Rectal smooth muscle tissue (tissue), 1 donor: ENCODE data around the gene KLK4.

Experiments
- H3K27ac ChIP-seq: one replicate; pipeline ENCODE4 v1.7.0; 2013; ENCODE audit warnings: low read depth, low read length, inconsistent platforms
- H3K27me3 ChIP-seq: one replicate; pipeline ENCODE4 v1.7.0; 2013; ENCODE audit warnings: low read length; ENCODE audit not compliant: control insufficient read depth, insufficient read depth
- H3K36me3 ChIP-seq: one replicate; pipeline ENCODE4 v1.7.0; 2013; ENCODE audit warnings: low read length; ENCODE audit not compliant: control insufficient read depth, insufficient read depth
- H3K4me1 ChIP-seq: one replicate; pipeline ENCODE4 v1.7.0; 2013; ENCODE audit warnings: low read length; ENCODE audit not compliant: control insufficient read depth, insufficient read depth
- H3K4me3 ChIP-seq: one replicate; pipeline ENCODE4 v1.7.0; 2013; ENCODE audit warnings: low read length
- H3K9ac ChIP-seq: one replicate; pipeline ENCODE4 v1.7.0; 2013; ENCODE audit warnings: low read length

Gene KLK4

GRCh38 chr19:50891253-50891625 is 20.0 kb downstream of the KLK4 start:
- Histone ChIP-seq H3K27me3 (no peaks in the 10 kb centered on the region), H3K4me1 (no peaks in the 10 kb centered on the region), H3K27ac (no peak overlapping the region), H3K4me3 (no peak overlapping the region), H3K36me3 (no peaks in the 10 kb centered on the region), H3K9ac (no peak overlapping the region)

DNA sequence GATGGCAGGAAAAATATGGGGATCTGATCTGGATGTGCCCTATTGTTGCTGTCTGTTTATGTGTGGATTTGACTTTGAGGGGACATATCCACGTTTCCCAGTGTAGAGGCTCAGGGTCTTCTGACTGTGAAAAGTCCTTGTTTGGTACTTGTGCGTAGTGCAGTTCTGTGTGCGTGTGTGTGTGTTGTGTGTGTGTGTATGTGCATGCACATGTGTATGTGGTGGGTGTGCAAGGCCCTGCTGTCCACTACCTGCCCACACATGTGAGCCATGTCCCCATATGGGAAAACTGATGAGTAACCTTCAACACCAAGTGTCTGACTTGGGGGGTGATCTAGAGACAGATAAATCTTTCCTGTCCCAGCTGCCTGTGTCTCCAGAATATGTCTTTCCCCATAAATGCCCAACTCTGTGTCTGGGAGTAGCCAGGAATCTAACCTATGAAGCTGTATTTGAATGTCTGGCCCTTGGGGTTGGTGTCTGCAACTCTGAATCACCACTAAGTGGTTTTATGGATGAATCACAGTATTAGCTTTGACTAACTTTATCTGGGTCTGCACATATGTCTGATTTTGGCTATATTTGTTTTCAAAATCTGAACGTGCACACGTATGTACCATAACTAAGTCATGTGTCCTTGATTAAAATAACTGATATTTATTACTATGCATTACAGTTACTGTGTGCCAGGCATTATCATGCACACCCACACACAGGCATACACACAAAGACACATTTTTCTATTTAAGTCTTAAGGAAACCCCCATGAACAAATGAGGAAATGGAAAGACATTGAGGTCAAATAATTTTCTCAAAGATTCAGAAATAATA is 20.6 kb downstream of the KLK4 start:
- no peak overlapping the region for H3K4me3 ChIP-seq
- no peak overlapping the region for H3K27ac ChIP-seq
- no peaks in the 10 kb centered on the region for H3K27me3 ChIP-seq

GRCh38 chr19:50889638-50890037 is 21.6 kb downstream of the KLK4 start:
- no peak overlapping the region for H3K4me3 ChIP-seq
- H3K36me3 ChIP-seq: no peaks in the 10 kb centered on the region
- no peaks in the 10 kb centered on the region for H3K4me1 ChIP-seq
- no peaks in the 10 kb centered on the region for H3K27me3 ChIP-seq
- no peak overlapping the region for H3K9ac ChIP-seq
- no peak overlapping the region for H3K27ac ChIP-seq

More for the DNA sequence above, 20.6 kb downstream of the KLK4 start:
- no peaks in the 10 kb centered on the region for H3K4me1 ChIP-seq
- H3K36me3 ChIP-seq: no peaks in the 10 kb centered on the region
- H3K9ac ChIP-seq: no peak overlapping the region

DNA sequence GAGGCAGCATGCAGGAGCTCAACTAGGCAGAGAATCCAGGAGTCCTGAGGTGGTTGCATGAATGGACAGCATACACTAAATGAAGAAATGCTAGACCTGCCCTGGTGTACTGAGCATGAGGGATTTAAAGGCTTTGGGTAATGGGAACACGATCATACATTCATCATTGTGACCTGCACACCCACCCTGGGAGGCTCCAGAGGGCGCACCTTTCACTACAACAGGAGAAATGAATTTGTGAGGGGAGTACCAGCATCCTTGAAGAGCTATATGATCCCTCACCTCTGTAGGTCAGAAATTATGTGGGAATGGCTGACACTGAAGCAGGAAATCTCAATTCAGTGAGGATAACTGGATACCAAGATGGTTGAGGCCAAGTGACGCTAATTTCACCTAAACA is 29.0 kb downstream of the KLK4 start:
- Histone ChIP-seq H3K27me3 (no peaks in the 10 kb centered on the region), H3K4me3 (no peak overlapping the region), H3K27ac (no peak overlapping the region), H3K36me3 (no peaks in the 10 kb centered on the region), H3K9ac (no peak overlapping the region), H3K4me1 (no peaks in the 10 kb centered on the region)

GRCh38 chr19:50880241-50880640 is 31.0 kb downstream of the KLK4 start:
- Histone ChIP-seq H3K27ac (no peak overlapping the region), H3K9ac (no peak overlapping the region), H3K4me3 (no peak overlapping the region), H3K36me3 (no peaks in the 10 kb centered on the region), H3K27me3 (no peaks in the 10 kb centered on the region), H3K4me1 (no peaks in the 10 kb centered on the region)

DNA sequence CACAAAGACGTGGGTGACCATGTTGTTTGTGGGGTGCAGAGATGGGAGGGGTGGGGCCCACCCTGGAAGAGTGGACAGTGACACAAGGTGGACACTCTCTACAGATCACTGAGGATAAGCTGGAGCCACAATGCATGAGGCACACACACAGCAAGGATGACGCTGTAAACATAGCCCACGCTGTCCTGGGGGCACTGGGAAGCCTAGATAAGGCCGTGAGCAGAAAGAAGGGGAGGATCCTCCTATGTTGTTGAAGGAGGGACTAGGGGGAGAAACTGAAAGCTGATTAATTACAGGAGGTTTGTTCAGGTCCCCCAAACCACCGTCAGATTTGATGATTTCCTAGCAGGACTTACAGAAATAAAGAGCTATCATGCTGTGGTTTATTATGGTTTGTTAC is 32.3 kb downstream of the KLK4 start:
- Histone ChIP-seq H3K9ac (no peak overlapping the region), H3K4me3 (no peak overlapping the region), H3K36me3 (no peaks in the 10 kb centered on the region), H3K27me3 (no peaks in the 10 kb centered on the region), H3K4me1 (no peaks in the 10 kb centered on the region), H3K27ac (no peak overlapping the region)

DNA sequence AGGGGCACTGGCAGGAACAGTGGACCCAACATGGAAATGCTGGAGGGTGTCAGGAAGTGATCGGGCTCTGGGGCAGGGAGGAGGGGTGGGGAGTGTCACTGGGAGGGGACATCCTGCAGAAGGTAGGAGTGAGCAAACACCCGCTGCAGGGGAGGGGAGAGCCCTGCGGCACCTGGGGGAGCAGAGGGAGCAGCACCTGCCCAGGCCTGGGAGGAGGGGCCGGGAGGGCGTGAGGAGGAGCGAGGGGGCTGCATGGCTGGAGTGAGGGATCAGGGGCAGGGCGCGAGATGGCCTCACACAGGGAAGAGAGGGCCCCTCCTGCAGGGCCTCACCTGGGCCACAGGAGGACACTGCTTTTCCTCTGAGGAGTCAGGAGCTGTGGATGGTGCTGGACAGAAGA is 33.9 kb downstream of the KLK4 start:
- no peaks in the 10 kb centered on the region for H3K4me1 ChIP-seq
- no peak overlapping the region for H3K27ac ChIP-seq
- no peak overlapping the region for H3K9ac ChIP-seq
- H3K4me3 ChIP-seq: no peak overlapping the region
- H3K27me3 ChIP-seq: no peaks in the 10 kb centered on the region
- no peaks in the 10 kb centered on the region for H3K36me3 ChIP-seq

DNA sequence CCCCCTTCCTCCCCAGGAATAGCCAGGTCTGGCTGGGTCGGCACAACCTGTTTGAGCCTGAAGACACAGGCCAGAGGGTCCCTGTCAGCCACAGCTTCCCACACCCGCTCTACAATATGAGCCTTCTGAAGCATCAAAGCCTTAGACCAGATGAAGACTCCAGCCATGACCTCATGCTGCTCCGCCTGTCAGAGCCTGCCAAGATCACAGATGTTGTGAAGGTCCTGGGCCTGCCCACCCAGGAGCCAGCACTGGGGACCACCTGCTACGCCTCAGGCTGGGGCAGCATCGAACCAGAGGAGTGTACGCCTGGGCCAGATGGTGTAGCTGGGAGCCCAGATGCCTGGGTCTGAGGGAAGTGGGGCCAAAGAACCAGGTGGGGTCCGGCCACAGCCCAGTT is 34.7 kb downstream of the KLK4 start:
- Histone ChIP-seq H3K4me3 (no peak overlapping the region), H3K27ac (no peak overlapping the region), H3K9ac (no peak overlapping the region), H3K27me3 (no peaks in the 10 kb centered on the region), H3K4me1 (no peaks in the 10 kb centered on the region), H3K36me3 (no peaks in the 10 kb centered on the region)

DNA sequence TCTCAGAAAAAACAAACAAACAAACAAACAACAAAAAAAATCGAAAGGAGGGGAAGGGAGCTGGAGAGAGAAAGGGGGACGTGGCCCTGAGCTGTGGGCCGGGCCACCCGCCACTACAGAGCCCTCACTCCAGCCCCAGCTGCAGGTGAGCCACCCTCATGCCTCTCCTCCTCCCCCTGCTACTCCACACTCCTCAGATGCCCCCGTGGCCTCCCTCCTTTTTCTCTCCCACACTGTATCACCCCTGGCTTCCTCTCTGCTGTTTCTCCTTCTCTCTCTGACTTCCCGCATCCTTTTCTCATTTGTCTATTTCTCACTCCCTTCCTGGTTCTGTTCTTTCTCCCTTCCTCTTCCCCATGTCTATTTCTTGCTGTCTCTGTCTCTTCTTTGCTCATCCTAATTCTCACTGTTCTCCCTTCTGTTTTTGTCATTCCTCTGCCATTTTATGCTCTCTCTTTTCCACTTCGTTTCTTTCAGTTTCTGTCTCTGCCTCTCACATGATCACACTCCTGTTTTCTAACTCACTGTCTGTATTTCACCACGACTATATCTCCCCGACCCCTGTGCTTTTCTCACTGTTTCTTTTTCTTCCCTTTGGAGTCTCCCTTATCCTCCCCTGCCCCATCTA is 35.3 kb downstream of the KLK4 start:
- H3K27me3 ChIP-seq: no peaks in the 10 kb centered on the region
- no peaks in the 10 kb centered on the region for H3K4me1 ChIP-seq
- H3K4me3 ChIP-seq: no peak overlapping the region
- no peak overlapping the region for H3K27ac ChIP-seq
- H3K9ac ChIP-seq: no peak overlapping the region
- no peaks in the 10 kb centered on the region for H3K36me3 ChIP-seq

GRCh38 chr19:50874211-50874610 is 37.0 kb downstream of the KLK4 start:
- no peak overlapping the region for H3K9ac ChIP-seq
- H3K36me3 ChIP-seq: no peaks in the 10 kb centered on the region
- no peak overlapping the region for H3K27ac ChIP-seq
- H3K4me1 ChIP-seq: no peaks in the 10 kb centered on the region
- peaks cover 6% of the 10 kb centered on the region for H3K27me3 ChIP-seq
- H3K4me3 ChIP-seq: no peak overlapping the region

- Histone ChIP-seq H3K9ac (no peak within 1 kb of the TSS), H3K4me1 (no peaks in the 10 kb centered on the region), H3K36me3 (no peaks in the 10 kb centered on the region), H3K4me3 (no peak within 1 kb of the TSS), H3K27me3 (peaks cover 6% of the 10 kb centered on the region), H3K27ac (no peak within 1 kb of the TSS)
Observed at GRCh38 chr19:50873056-50873455, 38.1 kb downstream of the KLK4 start, which contains the start of gene KLK2. Gene KLK2 (plus strand): TSS chr19:50873439. CDS start chr19:50873474, 35 bp downstream.

GRCh38 chr19:50870417-50871089 is 40.6 kb downstream of the KLK4 start:
- no peak overlapping the region for H3K9ac ChIP-seq
- H3K27ac ChIP-seq: no peak overlapping the region
- no peaks in the 10 kb centered on the region for H3K36me3 ChIP-seq
- no peaks in the 10 kb centered on the region for H3K4me1 ChIP-seq
- H3K4me3 ChIP-seq: no peak overlapping the region
- H3K27me3 ChIP-seq: peaks cover 6% of the 10 kb centered on the region
